Measurements from ENCODE around the gene ZNF555. TPM values are rescaled to one million over a fixed set of nuclear protein-coding genes. Genes with fewer than 3 reads are reported as not detected.

Gene ZNF555
- total and polyA plus RNA-seq, 2 of the 13 experiments (the other 11 are each of a cell fraction or from before 2014, with no cell fraction given) = 5.0 to 8.0 TPM

GRCh38 chr19:2840794-2841791 is at the start of gene ZNF555 (continued):
- TF ChIP-seq MZF1 (CRISPR knock-in tag; IDR thresholded peaks at IDR 0.05; ENCODE audit: borderline replicate concordance) (no peak), SNAI1 (CRISPR knock-in tag; IDR thresholded peaks at IDR 0.05; ENCODE audit: borderline replicate concordance) (0 out of 2 replicates have a peak, but pooled peaks have one; percentile 50), ZNF326 (CRISPR knock-in tag; IDR thresholded peaks at IDR 0.05; ENCODE audit: borderline replicate concordance) (no peak), NFAT5 (CRISPR knock-in tag; IDR thresholded peaks at IDR 0.05) (no peak; the same call in 1 of the 2 replicates), MXD1 (CRISPR knock-in tag; IDR thresholded peaks at IDR 0.05) (peak; percentile 85), KAT7 (CRISPR knock-in tag; IDR thresholded peaks at IDR 0.05; ENCODE audit: borderline replicate concordance) (peak; percentile 27; the same call in 1 of the 2 replicates), ZNF839 (CRISPR knock-in tag; IDR thresholded peaks at IDR 0.05; ENCODE audit: borderline replicate concordance) (0 out of 2 replicates have a peak, but pooled peaks have one; percentile 22), PRDM4 (CRISPR knock-in tag; IDR thresholded peaks at IDR 0.05; ENCODE audit: borderline replicate concordance) (no peak), TOE1 (CRISPR knock-in tag; IDR thresholded peaks at IDR 0.05) (0 out of 2 replicates have a peak, but pooled peaks have one; percentile 22), ZNF12 (CRISPR knock-in tag; IDR thresholded peaks at IDR 0.05) (0 out of 2 replicates have a peak, but pooled peaks have one; percentile 41), ZNF350 (CRISPR knock-in tag; IDR thresholded peaks at IDR 0.05; ENCODE audit: borderline replicate concordance, low read depth) (peak; percentile 90), TRIM24 (CRISPR knock-in tag; IDR thresholded peaks at IDR 0.05) (no peak), ZNF138 (CRISPR knock-in tag; IDR thresholded peaks at IDR 0.05; ENCODE audit: low read depth) (0 out of 2 replicates have a peak, but pooled peaks have one; percentile 39), STAT6 (CRISPR knock-in tag; IDR thresholded peaks at IDR 0.05; ENCODE audit: borderline replicate concordance) (no peak), GABPB1 (CRISPR knock-in tag; IDR thresholded peaks at IDR 0.05) (peak; percentile 80), ZSCAN25 (CRISPR knock-in tag; IDR thresholded peaks at IDR 0.05) (no peak)
